K562 (cell line): Measurements from ENCODE around the gene C2CD2. TPM values are rescaled to one million over a fixed set of nuclear protein-coding genes. Genes with fewer than 3 reads are reported as not detected.

Experiments used
- BCOR ChIP-seq: fragments of 450-650 bp; IDR thresholded peaks from 2 replicates; pipeline ENCODE4 v1.6.1; 2016
- ETV1 ChIP-seq: fragments of 450-650 bp; conservative IDR thresholded peaks from 2 replicates; pipeline ENCODE4 v1.6.1; 2016; ENCODE audit warnings: missing genetic modification characterization, control low read depth, low read depth, missing compliant biosample characterization
- MTA1 ChIP-seq: fragments of 450-650 bp; IDR thresholded peaks from 2 replicates; pipeline ENCODE4 v1.6.1; 2017; ENCODE audit warnings: borderline replicate concordance
- RBM25 ChIP-seq: fragments of 200-400 bp; formaldehyde crosslinking; IDR thresholded peaks from 2 replicates; pipeline ENCODE4 v1.6.1; 2018; ENCODE audit warnings: low read length, low read depth, moderate library complexity; ENCODE audit not compliant: severe bottlenecking
- RCOR1 ChIP-seq, 2 experiments: IDR thresholded peaks; 2 replicates each; pipeline ENCODE4 v1.6.1; 2012; ENCODE audit warnings: low read depth in 2 of 2, low read length in 2 of 2, borderline replicate concordance in 1 of 2, improper control_type of control experiment in 1 of 2
- SAFB ChIP-seq: fragments of 200-400 bp; formaldehyde crosslinking; IDR thresholded peaks from 2 replicates; pipeline ENCODE4 v1.6.1; 2017; ENCODE audit warnings: low read depth, low read length, borderline replicate concordance
- SMARCE1 ChIP-seq: fragments of 450-650 bp; IDR thresholded peaks from 2 replicates; pipeline ENCODE4 v1.7.1; 2016; ENCODE audit warnings: mild to moderate bottlenecking
- SPI1 ChIP-seq: IDR thresholded peaks from 2 replicates; pipeline ENCODE4 v1.6.1; 2011; ENCODE audit warnings: low read depth, low read length, control low read depth, borderline replicate concordance
- TEAD4 ChIP-seq, 2 experiments: sonication (generic) in 1 of 2; formaldehyde crosslinking in 1 of 2; IDR thresholded peaks; 2 replicates each; pipeline versions ENCODE4 v1.6.1 to v1.8.0; 2012 to 2022; ENCODE audit warnings: borderline replicate concordance in 1 of 2, inconsistent platforms in 1 of 2, low read length in 1 of 2, mild to moderate bottlenecking in 1 of 2, missing genetic modification reagents in 1 of 2
- ZEB2 ChIP-seq: fragments of 450-650 bp; IDR thresholded peaks from 2 replicates; pipeline ENCODE4 v1.6.1; 2016
- ZNF644 ChIP-seq: fragments of 200-800 bp; sonication (Bioruptor generic); IDR thresholded peaks from 2 replicates; pipeline ENCODE4 v1.6.1; 2016; ENCODE audit warnings: low read depth, missing genetic modification characterization, missing compliant biosample characterization
- polyA plus RNA-seq, 8 experiments: library from polyadenylated mRNA; depleted of rRNA in 4 of 8; stranded (reverse) in 5 of 8; unstranded in 3 of 8; fragments of >200 nt; fragmentation: Nextera tagmentation in 2 of 8; fragmentation: Illumina TruSeq in 1 of 8; extraction: Ambion mirVana in 2 of 8; extraction: Trizol in 1 of 8; gene quantifications; 2 replicates each; pipeline versions ENCODE4 v1.2.1 to v1.2.3, GENCODE V29; 2011 to 2014; ENCODE audit warnings: inconsistent platforms in 1 of 8, missing spikeins in 1 of 8
- total RNA-seq, 7 experiments: library from RNA; depleted of rRNA in 6 of 7; stranded (reverse); fragments of >200 nt in 6 of 7; fragmentation: Illumina TruSeq in 2 of 7; extraction: Trizol in 2 of 7; gene quantifications; 2 replicates each; pipeline versions ENCODE4 v1.2.1 to v1.2.3, GENCODE V29; 2011 to 2021; ENCODE audit warnings: low replicate concordance in 1 of 7
- TF ChIP-seq, protein P1 (sequence below), 2 experiments: fragments of 450-650 bp; formaldehyde crosslinking in 1 of 2; IDR thresholded peaks; 2 replicates each; pipeline versions ENCODE4 v1.4.0 to v1.6.1; 2014 to 2020; ENCODE audit warnings: mild to moderate bottlenecking in 2 of 2, borderline replicate concordance in 1 of 2, low read depth in 1 of 2
- TF ChIP-seq, protein P2 (sequence below), 2 experiments: fragments of 450-650 bp; IDR thresholded peaks; 2 replicates each; pipeline ENCODE4 v1.6.1; 2016

The C2CD2 gene
- total and polyA plus RNA-seq, 9 of the 15 experiments (the other 6 are each of a cell fraction or from before 2014, with no cell fraction given), result 1.3 to 21.6 (median 12.1) TPM

DNA sequence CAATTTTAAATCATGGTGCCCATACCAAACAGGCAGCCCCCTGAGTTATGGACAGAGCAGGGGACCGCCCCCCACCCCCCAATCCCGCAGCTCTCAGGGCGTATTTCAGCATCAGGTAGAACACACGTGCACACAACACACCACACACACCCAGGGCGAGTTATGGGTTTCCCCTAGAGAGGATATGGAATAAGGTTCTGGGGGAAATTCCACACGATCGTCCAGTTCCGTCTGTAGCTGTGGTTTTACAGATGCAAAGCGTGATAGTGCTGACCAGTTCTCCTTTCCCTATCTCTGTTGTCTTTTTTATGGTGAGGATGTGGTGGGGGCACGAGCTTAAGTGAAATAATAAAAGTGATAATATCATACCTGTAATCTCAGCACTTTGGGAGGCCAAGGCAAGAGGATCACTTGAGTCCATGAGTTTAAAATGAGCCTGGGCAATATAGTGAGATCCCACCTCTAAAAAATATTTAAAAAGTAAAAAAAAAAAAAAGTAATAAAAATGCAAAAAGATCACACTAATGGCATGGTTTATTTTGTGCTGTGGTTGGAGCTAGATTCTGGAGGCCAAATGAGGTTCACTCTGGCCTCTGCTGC, 25.1 kb downstream of the C2CD2 start (continued):
- TF ChIP-seq TEAD4 (IDR thresholded peaks at IDR 0.05; ENCODE audit: low read length), result peak; percentile 51; the same call in 1 of the 2 replicates
- no peak for TF ChIP-seq TEAD4 (CRISPR knock-in tag; IDR thresholded peaks at IDR 0.05; ENCODE audit: borderline replicate concordance)
- TF ChIP-seq, protein P1, sequence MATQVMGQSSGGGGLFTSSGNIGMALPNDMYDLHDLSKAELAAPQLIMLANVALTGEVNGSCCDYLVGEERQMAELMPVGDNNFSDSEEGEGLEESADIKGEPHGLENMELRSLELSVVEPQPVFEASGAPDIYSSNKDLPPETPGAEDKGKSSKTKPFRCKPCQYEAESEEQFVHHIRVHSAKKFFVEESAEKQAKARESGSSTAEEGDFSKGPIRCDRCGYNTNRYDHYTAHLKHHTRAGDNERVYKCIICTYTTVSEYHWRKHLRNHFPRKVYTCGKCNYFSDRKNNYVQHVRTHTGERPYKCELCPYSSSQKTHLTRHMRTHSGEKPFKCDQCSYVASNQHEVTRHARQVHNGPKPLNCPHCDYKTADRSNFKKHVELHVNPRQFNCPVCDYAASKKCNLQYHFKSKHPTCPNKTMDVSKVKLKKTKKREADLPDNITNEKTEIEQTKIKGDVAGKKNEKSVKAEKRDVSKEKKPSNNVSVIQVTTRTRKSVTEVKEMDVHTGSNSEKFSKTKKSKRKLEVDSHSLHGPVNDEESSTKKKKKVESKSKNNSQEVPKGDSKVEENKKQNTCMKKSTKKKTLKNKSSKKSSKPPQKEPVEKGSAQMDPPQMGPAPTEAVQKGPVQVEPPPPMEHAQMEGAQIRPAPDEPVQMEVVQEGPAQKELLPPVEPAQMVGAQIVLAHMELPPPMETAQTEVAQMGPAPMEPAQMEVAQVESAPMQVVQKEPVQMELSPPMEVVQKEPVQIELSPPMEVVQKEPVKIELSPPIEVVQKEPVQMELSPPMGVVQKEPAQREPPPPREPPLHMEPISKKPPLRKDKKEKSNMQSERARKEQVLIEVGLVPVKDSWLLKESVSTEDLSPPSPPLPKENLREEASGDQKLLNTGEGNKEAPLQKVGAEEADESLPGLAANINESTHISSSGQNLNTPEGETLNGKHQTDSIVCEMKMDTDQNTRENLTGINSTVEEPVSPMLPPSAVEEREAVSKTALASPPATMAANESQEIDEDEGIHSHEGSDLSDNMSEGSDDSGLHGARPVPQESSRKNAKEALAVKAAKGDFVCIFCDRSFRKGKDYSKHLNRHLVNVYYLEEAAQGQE (IDR thresholded peaks at IDR 0.05; ENCODE audit: borderline replicate concordance), result no peak
- TF ChIP-seq, protein P1 (CRISPR knock-in tag; IDR thresholded peaks at IDR 0.05; ENCODE audit: low read depth), result no peak
- TF ChIP-seq RBM25, result peak; percentile 61
- TF ChIP-seq ETV1 (tag), result peak; percentile 49; the same call in 1 of the 2 replicates
- 0 out of 2 replicates have a peak, but pooled peaks have one; percentile 29 for TF ChIP-seq BCOR
- peak; percentile 79; the same call in 1 of the 2 replicates for TF ChIP-seq SPI1
- TF ChIP-seq MTA1, result peak; percentile 46; the same call in 1 of the 2 replicates
- TF ChIP-seq SMARCE1, result peak; percentile 45; the same call in 1 of the 2 replicates
- 0 out of 2 replicates have a peak, but pooled peaks have one; percentile 46 for TF ChIP-seq ZEB2
- 0 out of 2 replicates have a peak, but pooled peaks have one; percentile 25 for TF ChIP-seq ZNF644 (tag)
- TF ChIP-seq, protein P2, sequence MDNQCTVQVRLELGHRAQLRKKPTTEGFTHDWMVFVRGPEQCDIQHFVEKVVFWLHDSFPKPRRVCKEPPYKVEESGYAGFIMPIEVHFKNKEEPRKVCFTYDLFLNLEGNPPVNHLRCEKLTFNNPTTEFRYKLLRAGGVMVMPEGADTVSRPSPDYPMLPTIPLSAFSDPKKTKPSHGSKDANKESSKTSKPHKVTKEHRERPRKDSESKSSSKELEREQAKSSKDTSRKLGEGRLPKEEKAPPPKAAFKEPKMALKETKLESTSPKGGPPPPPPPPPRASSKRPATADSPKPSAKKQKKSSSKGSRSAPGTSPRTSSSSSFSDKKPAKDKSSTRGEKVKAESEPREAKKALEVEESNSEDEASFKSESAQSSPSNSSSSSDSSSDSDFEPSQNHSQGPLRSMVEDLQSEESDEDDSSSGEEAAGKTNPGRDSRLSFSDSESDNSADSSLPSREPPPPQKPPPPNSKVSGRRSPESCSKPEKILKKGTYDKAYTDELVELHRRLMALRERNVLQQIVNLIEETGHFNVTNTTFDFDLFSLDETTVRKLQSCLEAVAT (IDR thresholded peaks at IDR 0.05), result peak in 1 of 2 experiments; percentile 39; a peak in 1 of 4 replicates
- TF ChIP-seq RCOR1 (IDR thresholded peaks at IDR 0.05; ENCODE audit: borderline replicate concordance in 1 of 2, low read depth in 2 of 2, low read length in 2 of 2), result peak in 1 of 2 experiments; percentile 79; a peak in 2 of 4 replicates
- TF ChIP-seq SAFB, result no peak
